AML-193 (cell line): ENCODE results near the gene HSD17B11.
"Not testable (repeated sequence)": the region's sequence is repeated elsewhere in the genome, so short reads cannot be mapped to it uniquely, and the experiment has no call there.

Experiments used
- DNase-seq, 2 experiments: peaks; one replicate each; lab custom pipeline; 2025; lab: John Stamatoyannopoulos, UW

HSD17B11 gene, protein sequence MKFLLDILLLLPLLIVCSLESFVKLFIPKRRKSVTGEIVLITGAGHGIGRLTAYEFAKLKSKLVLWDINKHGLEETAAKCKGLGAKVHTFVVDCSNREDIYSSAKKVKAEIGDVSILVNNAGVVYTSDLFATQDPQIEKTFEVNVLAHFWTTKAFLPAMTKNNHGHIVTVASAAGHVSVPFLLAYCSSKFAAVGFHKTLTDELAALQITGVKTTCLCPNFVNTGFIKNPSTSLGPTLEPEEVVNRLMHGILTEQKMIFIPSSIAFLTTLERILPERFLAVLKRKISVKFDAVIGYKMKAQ

GRCh38 chr4:87390891-87391575, at the start of gene HSD17B11:
HSD17B11 (minus strand) TSS chr4:87391188; CDS start chr4:87391070, 118 bp downstream.
- peak; percentile 96 for DNase-seq

DNA sequence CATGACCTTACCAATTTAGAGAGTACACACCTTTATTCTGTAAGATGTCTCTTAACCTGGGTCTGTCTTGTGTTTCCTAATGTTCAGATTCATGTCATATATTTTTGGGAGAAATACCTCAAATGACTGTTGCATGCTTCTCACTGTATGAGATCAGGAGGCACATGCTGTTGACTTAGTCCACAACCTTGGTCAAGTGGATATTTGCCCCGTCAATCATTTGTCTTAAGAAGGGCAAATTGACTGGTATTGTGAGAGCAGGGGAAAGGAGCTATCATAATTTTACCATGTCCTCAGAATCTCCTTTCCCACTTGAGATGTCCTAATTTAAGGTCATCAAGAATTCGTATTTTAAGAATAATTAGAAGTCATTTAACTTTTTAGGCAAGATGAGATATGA, 42.4 kb upstream of the HSD17B11 start:
- no peak for DNase-seq

GRCh38 chr4:87430038-87430437, 39.0 kb upstream of the HSD17B11 start:
- no peak for DNase-seq

GRCh38 chr4:87428979-87429378, 38.0 kb upstream of the HSD17B11 start:
- DNase-seq, result no peak

DNA sequence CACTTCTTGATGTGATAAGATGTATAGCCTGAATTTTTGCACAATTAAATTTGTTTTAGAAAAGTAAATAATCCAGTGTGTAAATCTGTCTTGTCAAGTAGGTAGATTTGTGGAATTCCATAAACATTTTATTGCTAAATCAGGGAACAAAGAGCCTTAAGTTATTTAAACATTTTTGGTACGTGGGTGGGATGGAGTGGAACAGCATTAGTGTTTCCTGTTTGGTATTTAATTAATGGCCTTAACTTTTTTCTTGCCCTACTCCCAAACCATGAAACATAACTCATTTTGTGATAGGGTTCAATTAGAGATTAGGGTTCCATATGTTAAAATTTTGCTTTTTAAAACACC, 36.5 kb upstream of the HSD17B11 start:
- DNase-seq, result no peak

- DNase-seq, result no peak
These were observed 36.0 kb upstream of the HSD17B11 start for GRCh38 chr4:87426865-87427517.

- DNase-seq, result no peak
These were observed 34.7 kb upstream of the HSD17B11 start for GRCh38 chr4:87425711-87426110.

- not testable (repeated sequence) for DNase-seq
These were observed 33.1 kb upstream of the HSD17B11 start for GRCh38 chr4:87424099-87424543.

DNA sequence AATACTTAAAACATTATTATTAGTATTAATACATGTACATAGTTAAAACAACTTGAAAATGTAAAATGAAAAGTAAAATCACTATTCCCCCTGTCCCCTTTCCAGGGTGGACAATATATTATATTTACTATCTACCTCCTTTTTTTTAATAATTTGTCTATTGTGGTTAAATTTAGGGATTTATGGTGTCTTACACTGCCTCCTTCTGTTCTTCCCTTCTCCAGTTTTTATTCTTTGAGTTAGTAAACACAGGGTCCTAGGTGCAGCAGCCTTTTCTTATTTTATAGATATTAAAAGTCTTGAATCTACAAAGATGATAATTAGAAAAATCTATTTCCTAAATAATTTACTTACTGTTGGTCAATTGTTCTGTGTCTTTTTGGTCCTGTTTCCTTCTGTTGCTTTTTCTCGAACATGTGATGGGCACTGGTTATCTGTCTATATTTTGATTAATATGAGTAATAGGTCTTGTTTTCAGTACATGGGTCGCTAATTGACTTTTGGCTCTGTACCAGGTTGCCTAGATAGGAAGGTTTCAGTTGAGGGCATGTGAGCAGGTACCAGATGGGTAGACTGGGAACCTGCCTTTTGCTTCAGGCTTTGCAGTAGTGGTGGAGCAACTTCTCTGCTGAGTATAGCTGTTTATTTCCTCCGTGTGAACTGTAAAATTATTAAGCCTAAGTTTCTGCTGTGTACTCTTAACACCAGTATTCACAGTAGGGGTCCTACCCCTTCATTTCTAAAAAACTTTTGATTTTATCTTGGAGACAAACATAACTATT, 32.5 kb upstream of the HSD17B11 start:
- DNase-seq, result peak in 1 of 2 experiments; percentile 20

DNA sequence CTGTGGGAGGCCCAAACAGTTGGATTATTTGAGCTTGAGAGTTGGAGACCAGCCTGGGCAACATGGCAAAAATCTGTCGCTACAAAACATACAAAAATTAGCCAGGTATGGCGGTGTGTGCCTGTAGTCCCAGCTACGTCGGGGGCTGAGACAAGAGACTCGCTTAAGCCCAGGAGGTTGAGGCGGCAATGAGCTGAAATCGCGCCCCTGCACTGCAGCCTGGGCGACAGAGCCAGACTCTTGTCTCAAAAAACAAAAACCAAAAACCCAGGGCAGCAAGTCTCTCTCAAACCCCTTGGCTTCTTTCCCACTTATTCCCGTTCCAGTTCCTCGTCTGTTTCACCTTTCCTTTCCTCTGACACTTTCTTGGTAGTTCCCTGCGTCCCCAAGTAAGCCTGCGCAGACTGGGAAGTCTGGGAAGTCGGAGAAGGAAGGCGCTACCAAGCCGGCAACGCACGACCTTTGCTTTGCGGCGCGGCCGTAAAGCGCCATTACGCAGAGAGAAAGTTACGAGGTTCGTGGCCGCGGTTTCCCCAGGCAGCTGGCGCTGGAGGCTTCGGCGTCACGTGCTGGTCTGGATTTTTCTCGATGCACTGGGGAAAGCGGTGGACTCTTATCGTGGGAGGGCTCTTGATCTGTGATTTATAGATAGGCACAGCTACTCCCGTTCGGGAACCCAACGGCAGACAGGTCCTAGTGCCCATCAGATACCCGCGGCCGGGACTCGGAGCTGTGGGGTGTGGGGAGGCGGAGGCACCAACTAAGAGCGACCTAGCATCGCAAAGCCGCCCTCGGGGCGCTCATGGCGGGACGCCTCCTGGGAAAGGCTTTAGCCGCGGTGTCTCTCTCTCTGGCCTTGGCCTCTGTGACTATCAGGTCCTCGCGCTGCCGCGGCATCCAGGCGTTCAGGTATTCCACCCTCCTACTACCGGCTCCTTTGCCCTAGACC, 31.4 kb upstream of the HSD17B11 start, which contains the start of gene NUDT9:
TSS of gene NUDT9 (plus strand) at position 470 of the 949 bp plus-strand sequence. CDS start at position 803, 333 bp downstream.
- peak; percentile 69 to 75 for DNase-seq

- DNase-seq, result no peak
These were observed 29.4 kb upstream of the HSD17B11 start for GRCh38 chr4:87420276-87420830.

DNA sequence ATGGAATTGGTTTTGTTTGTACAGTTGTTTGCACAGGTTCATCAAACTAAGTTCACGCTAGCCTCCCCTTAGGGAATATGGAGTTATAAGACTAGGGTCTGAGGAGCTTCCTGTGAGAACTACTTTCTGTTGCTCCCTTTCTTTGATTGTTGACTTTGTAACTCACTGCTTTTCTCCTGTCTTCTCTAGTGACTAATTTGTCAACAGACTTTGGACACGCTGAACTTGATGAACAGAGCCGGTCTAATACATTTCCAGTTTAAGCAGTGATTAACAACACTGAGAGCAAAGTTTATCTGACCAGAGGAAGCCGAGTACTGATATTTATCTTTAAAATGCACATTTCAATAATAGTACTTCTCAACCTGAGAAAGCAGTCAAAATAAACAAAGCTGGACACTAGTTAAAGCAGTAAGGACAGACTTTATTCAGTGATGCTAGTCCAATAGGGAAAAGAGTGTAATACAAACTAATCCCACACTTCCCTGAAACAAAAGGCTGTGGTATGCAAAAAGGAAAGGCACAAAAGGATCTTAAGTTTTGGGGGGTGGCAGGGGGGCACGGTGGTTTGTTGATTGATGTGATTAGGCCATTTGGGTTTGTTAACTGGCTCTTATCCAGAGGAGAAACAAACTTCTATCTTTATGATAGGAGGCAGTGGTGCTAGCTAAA, 28.7 kb upstream of the HSD17B11 start:
- DNase-seq, result no peak

- DNase-seq, result not testable (repeated sequence)
These were observed 27.4 kb upstream of the HSD17B11 start for GRCh38 chr4:87418410-87418809.

DNA sequence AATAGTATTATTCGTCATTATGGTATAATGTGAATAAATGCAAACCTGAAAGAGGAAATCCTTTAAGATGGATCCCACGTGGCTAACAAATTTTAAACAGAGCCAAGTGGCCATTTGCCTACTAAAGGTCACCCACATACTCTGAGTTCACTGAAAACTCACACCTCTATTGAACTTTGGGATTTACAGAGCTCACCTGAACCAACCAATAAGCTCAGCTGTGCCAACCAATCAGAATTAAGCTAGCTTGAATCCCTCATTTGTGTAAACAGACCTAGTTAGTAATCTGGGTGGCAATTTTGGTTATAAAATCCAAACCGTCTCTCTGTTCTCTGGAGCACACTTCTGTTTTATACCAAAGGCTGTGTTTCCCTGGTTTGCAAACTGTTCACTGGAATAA, 26.0 kb upstream of the HSD17B11 start:
- DNase-seq, result no peak

GRCh38 chr4:87414816-87415215, 23.8 kb upstream of the HSD17B11 start:
- no peak for DNase-seq

DNA sequence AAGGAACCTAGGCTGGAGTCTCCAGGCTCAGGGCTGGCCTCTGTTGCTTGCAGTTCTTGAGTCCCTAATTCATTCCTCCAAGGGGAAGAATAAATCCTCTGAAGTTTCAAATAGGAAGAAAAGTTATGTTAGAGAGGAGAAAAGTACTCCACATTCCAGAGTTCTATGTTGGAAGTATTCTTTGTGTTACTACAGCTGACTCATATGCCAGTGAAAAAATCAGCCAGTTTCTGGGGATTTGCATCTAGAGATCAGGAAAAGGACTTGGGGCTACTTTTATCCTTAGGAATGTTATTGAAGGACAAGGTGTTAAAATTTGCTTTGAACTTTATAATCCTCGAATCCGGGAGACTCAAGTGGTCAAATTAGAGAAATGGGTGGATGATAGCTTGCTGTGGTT, 19.7 kb upstream of the HSD17B11 start:
- DNase-seq, result no peak

DNA sequence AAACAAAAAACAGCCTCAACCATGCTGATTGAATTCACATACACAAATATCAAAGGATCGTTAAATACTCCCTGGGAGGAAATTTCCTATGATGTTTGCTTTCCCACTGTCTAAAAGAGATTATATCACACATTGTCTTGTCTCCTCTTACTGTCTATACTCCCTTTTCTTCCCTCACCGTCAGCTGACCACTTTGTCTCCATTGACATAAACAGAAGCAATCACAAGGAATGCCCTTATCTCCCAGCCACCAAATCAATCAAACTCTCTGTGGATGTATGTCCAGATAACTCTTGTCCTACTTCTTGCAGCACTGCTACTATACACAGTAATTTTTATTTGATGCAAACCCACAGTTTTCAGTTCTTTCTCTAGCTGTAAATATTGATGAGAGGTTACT, 19.2 kb upstream of the HSD17B11 start:
- DNase-seq, result no peak

GRCh38 chr4:87409420-87409939, 18.5 kb upstream of the HSD17B11 start:
- no peak for DNase-seq

DNA sequence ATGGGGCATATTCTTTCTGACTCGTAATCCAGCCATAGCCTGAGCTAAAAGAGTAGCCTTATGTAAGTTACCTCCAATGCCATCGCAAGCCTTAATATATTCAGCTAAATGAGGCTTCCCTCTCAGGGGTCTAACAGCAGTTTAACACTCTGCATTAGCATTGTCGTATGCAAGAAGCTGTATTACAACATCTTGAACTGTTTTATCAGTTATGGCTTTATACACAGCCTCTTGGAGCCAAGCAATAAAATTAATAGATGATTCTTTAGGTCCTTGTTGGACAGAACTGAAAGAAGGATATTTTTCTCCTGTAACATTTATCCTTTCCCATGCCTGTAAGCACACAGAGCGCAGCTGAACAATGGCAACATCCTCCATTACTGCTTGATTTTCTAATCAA, 15.9 kb upstream of the HSD17B11 start:
- DNase-seq, result not testable (repeated sequence)

DNA sequence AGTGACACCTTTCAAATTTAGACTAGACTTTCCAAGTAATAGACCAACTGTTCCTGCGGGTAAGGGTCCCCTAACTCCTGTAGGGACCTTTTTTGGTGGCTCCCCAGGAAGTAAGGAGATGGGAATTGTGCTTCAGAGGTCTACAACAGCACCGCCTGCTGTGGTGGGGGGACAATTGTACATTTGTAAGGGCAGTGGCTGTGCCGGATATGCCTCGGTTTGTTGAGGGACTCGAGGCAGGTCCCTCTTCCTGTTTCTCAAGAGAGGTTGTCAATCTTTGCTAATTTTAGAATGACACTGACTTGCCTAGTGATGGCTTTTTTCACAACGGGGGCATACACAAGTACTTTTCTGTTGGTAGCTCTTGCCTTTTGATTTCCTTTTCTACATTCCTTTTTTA, 15.5 kb upstream of the HSD17B11 start:
- DNase-seq, result no peak
